H1 (cell line): ENCODE results near the gene SLC6A3. TPM values are rescaled to one million over a fixed set of nuclear protein-coding genes. Genes with fewer than 3 reads are reported as not detected.

Experiments
- CTCF ChIA-PET: fragments of 300-600 bp; sonication (Branson Sonifier 250); formaldehyde crosslinking; loops from one replicate; lab custom pipeline; 2021; ENCODE audit not compliant: partially characterized antibody; lab: Charles Lee
- POLR2A ChIA-PET: fragments of 300-600 bp; sonication (Branson Sonifier 250); formaldehyde crosslinking; loops from one replicate; lab custom pipeline; 2021; ENCODE audit warnings: inconsistent platforms; ENCODE audit not compliant: partially characterized antibody; lab: Charles Lee
- DNase-seq, 2 experiments: peaks; one replicate each; pipeline versions ENCODE4 v3.0.0 to v3.0.0-alpha.2; 2010 to 2022; ENCODE audit warnings: low spot score in 2 of 2, low read depth in 1 of 2, mixed read lengths in 1 of 2
- FAIRE-seq: peaks from 2 replicates; lab custom pipeline; 2011; peaks lifted over from hg19 to GRCh38; lab: Jason Lieb, UNC
- H2AFZ ChIP-seq: 2 replicates; pipeline ENCODE4 v1.8.1; 2012; ENCODE audit warnings: low read length, inconsistent platforms
- H2AK5ac ChIP-seq: 2 replicates; pipeline ENCODE4 v1.6.1; 2013; ENCODE audit warnings: low read depth, low read length
- H2BK120ac ChIP-seq: replicated peaks from 2 replicates; pipeline ENCODE3; 2013; ENCODE audit warnings: low read depth, low read length, inconsistent platforms
- H2BK12ac ChIP-seq: 2 replicates; pipeline ENCODE4 v1.6.1; 2013; ENCODE audit warnings: low read depth, low read length
- H2BK15ac ChIP-seq: 2 replicates; pipeline ENCODE4 v1.6.1; 2013; ENCODE audit warnings: low read length
- H2BK20ac ChIP-seq: 2 replicates; pipeline ENCODE4 v1.6.1; 2013; ENCODE audit warnings: low read length
- H2BK5ac ChIP-seq: 2 replicates; pipeline ENCODE4 v1.6.1; 2013; ENCODE audit warnings: low read depth, low read length
- H3K14ac ChIP-seq: 2 replicates; pipeline ENCODE4 v1.6.1; 2013; ENCODE audit warnings: inconsistent platforms; ENCODE audit not compliant: insufficient read length
- H3K18ac ChIP-seq: 2 replicates; pipeline ENCODE4 v1.6.1; 2013; ENCODE audit warnings: low read length; ENCODE audit errors: extremely low read depth
- H3K23ac ChIP-seq: 2 replicates; pipeline ENCODE4 v1.6.1; 2013; ENCODE audit warnings: inconsistent platforms; ENCODE audit not compliant: insufficient read length
- H3K23me2 ChIP-seq: 2 replicates; pipeline ENCODE4 v1.6.1; 2013; ENCODE audit warnings: low read depth, low read length
- H3K27ac ChIP-seq: 2 replicates; pipeline ENCODE4 v1.6.1; 2011; ENCODE audit warnings: low read depth, low read length, inconsistent platforms
- H3K27me3 ChIP-seq, 4 experiments: replicated peaks in 1 of 4; 1 replicate in 1 of 4; 2 replicates in 3 of 4; pipeline versions ENCODE4 v1.6.1 to v1.8.1; 2011 to 2013; ENCODE audit warnings: low read length in 3 of 4, mild to moderate bottlenecking in 3 of 4, inconsistent platforms in 2 of 4, mixed read lengths in 2 of 4, moderate library complexity in 1 of 4; ENCODE audit not compliant: control insufficient read depth in 3 of 4, insufficient read depth in 3 of 4; ENCODE audit errors: extremely low read depth in 1 of 4
- H3K36me3 ChIP-seq, 4 experiments: 2 replicates each; pipeline versions ENCODE4 v1.6.1 to v1.8.1; 2011 to 2013; ENCODE audit warnings: mild to moderate bottlenecking in 4 of 4, low read length in 3 of 4, moderate library complexity in 2 of 4, control low read depth in 1 of 4, inconsistent platforms in 1 of 4; ENCODE audit not compliant: insufficient read depth in 4 of 4, control insufficient read depth in 2 of 4
- H3K4ac ChIP-seq: replicated peaks from 2 replicates; pipeline ENCODE3; 2013; ENCODE audit warnings: low read length, low read depth, mixed read lengths, inconsistent platforms; ENCODE audit not compliant: insufficient read length
- H3K4me1 ChIP-seq, 4 experiments: replicated peaks in 1 of 4; 1 replicate in 1 of 4; 2 replicates in 3 of 4; pipeline versions ENCODE4 v1.6.1 to v1.8.1; 2011 to 2013; ENCODE audit warnings: low read length in 3 of 4, inconsistent platforms in 2 of 4, mixed read lengths in 1 of 4; ENCODE audit not compliant: insufficient read depth in 4 of 4, control insufficient read depth in 3 of 4
- H3K4me2 ChIP-seq, 2 experiments: 2 replicates each; pipeline versions ENCODE4 v1.6.1 to v1.8.1; 2011 to 2013; ENCODE audit warnings: low read depth in 2 of 2, low read length in 2 of 2, control low read depth in 1 of 2, inconsistent platforms in 1 of 2, mild to moderate bottlenecking in 1 of 2; ENCODE audit not compliant: insufficient read depth in 1 of 2
- H3K4me3 ChIP-seq, 4 experiments: fragments of 200-600, 300-600 bp in 1 of 4; sonication (generic), shearing (Covaris generic), sonication (Bioruptor Twin) in 1 of 4; 2 replicates each; pipeline versions ENCODE4 v1.5.1 to v1.8.1; 2011 to 2016; ENCODE audit warnings: low read length in 4 of 4, low read depth in 3 of 4, control low read depth in 2 of 4, inconsistent platforms in 2 of 4, mild to moderate bottlenecking in 2 of 4, mixed read lengths in 1 of 4, moderate library complexity in 1 of 4; ENCODE audit not compliant: insufficient read depth in 2 of 4; ENCODE audit errors: extremely low read depth in 1 of 4
- H3K56ac ChIP-seq: replicated peaks from 2 replicates; pipeline ENCODE3; 2013; ENCODE audit warnings: low read depth, mild to moderate bottlenecking, mixed read lengths, low read length, inconsistent platforms; ENCODE audit not compliant: insufficient read length
- H3K79me1 ChIP-seq: 2 replicates; pipeline ENCODE4 v1.6.1; 2013; ENCODE audit warnings: low read depth, low read length, control low read depth
- H3K79me2 ChIP-seq, 2 experiments: 2 replicates each; pipeline versions ENCODE4 v1.6.1 to v1.8.1; 2012 to 2013; ENCODE audit warnings: low read length in 2 of 2, mild to moderate bottlenecking in 2 of 2, inconsistent platforms in 1 of 2; ENCODE audit not compliant: insufficient read depth in 2 of 2, control insufficient read depth in 1 of 2
- H3K9ac ChIP-seq, 4 experiments: replicated peaks in 1 of 4; 1 replicate in 1 of 4; 2 replicates in 3 of 4; pipeline versions ENCODE4 v1.6.1 to v1.8.1; 2011 to 2013; ENCODE audit warnings: low read depth in 3 of 4, low read length in 3 of 4, control low read depth in 2 of 4, mild to moderate bottlenecking in 2 of 4, moderate library complexity in 2 of 4, inconsistent platforms in 1 of 4; ENCODE audit errors: extremely low read depth in 1 of 4
- H3K9me3 ChIP-seq, 2 experiments: 2 replicates each; pipeline versions ENCODE4 v1.6.1 to v1.8.1; 2012 to 2013; ENCODE audit warnings: mild to moderate bottlenecking in 2 of 2, moderate library complexity in 2 of 2, control low read depth in 1 of 2, inconsistent platforms in 1 of 2, low read depth in 1 of 2, low read length in 1 of 2, mixed read lengths in 1 of 2; ENCODE audit not compliant: insufficient read depth in 2 of 2
- H4K20me1 ChIP-seq, 2 experiments: replicated peaks in 1 of 2; 2 replicates each; pipeline versions ENCODE3 to v1.8.1; 2011 to 2013; ENCODE audit warnings: inconsistent platforms in 2 of 2, low read length in 2 of 2, mild to moderate bottlenecking in 1 of 2; ENCODE audit not compliant: insufficient read depth in 2 of 2, control insufficient read depth in 1 of 2
- H4K5ac ChIP-seq: 2 replicates; pipeline ENCODE4 v1.6.1; 2013; ENCODE audit warnings: low read length, low read depth, mixed read lengths, inconsistent platforms; ENCODE audit not compliant: insufficient read length
- H4K8ac ChIP-seq: 2 replicates; pipeline ENCODE4 v1.8.0; 2013; ENCODE audit warnings: mild to moderate bottlenecking, moderate library complexity, low read length, inconsistent platforms; ENCODE audit not compliant: insufficient read depth; ENCODE audit errors: extremely low read depth
- H4K91ac ChIP-seq: replicated peaks from 2 replicates; pipeline ENCODE3; 2013; ENCODE audit warnings: low read length, mixed read lengths, inconsistent platforms; ENCODE audit not compliant: insufficient read length
- CBX8 ChIP-seq: fragments of 300-800, 300-1000 bp; sonication (generic); IDR thresholded peaks from 2 replicates; pipeline ENCODE4 v1.7.1; 2016; ENCODE audit warnings: low read depth, low read length, borderline replicate concordance
- CEBPB ChIP-seq: IDR thresholded peaks from 2 replicates; pipeline ENCODE4 v1.6.1; 2012; ENCODE audit warnings: low read depth, low read length
- EGR1 ChIP-seq: IDR thresholded peaks from 2 replicates; pipeline ENCODE4 v1.6.1; 2011; ENCODE audit warnings: low read depth, low read length, borderline replicate concordance
- GTF2F1 ChIP-seq: IDR thresholded peaks from 2 replicates; pipeline ENCODE4 v1.6.1; 2012; ENCODE audit warnings: low read depth, low read length, improper control_type of control experiment, borderline replicate concordance
- MAFK ChIP-seq: IDR thresholded peaks from 2 replicates; pipeline ENCODE4 v1.6.1; 2012; ENCODE audit warnings: low read depth, mild to moderate bottlenecking, improper control_type of control experiment, low read length
- POLR2A ChIP-seq, 2 experiments: IDR thresholded peaks; 1 replicate in 1 of 2; 2 replicates in 1 of 2; pipeline ENCODE4 v1.6.1; 2011; ENCODE audit warnings: low read depth in 2 of 2, low read length in 2 of 2, mild to moderate bottlenecking in 2 of 2; ENCODE audit errors: control extremely low read depth in 1 of 2
- SRF ChIP-seq: IDR thresholded peaks from 2 replicates; pipeline ENCODE4 v1.6.1; 2011; ENCODE audit warnings: mild to moderate bottlenecking, low read depth, low read length, moderate library complexity
- TEAD4 ChIP-seq: IDR thresholded peaks from 2 replicates; pipeline ENCODE4 v1.6.1; 2012; ENCODE audit warnings: low read depth, low read length, inconsistent platforms, mixed read lengths
- WGBS, 2 experiments: shearing (Covaris generic) in 1 of 2; methylation state at CpG; one replicate each; pipeline versions ENCODE4 v1.1.6 to v1.1.7; 2013 to 2015; ENCODE audit warnings: low lambda C conversion rate in 2 of 2, mixed read lengths in 2 of 2, inconsistent platforms in 1 of 2, low coverage in 1 of 2, missing lambda C conversion rate in 1 of 2; ENCODE audit not compliant: insufficient replicate concordance in 2 of 2, insufficient coverage in 1 of 2, insufficient read length in 1 of 2; ENCODE audit errors: extremely low coverage in 1 of 2, missing lambda C conversion rate in 1 of 2; 5-methylcytosine and 5-hydroxymethylcytosine counted together
- polyA plus RNA-seq, 7 experiments: library from polyadenylated mRNA; depleted of rRNA in 3 of 7; stranded (reverse) in 5 of 7; unstranded in 2 of 7; fragments of >200 nt in 5 of 7; fragments of 200-250 nt in 2 of 7; gene quantifications; 1 replicate in 5 of 7; 2 replicates in 1 of 7; 4 replicates in 1 of 7; pipeline versions ENCODE4 v1.2.1 to v1.2.3, GENCODE V29; 2011 to 2013; ENCODE audit warnings: missing spikeins in 2 of 7, mixed read lengths in 2 of 7
- total RNA-seq: library from RNA; stranded (reverse); fragmentation: NEBNext Ultra II Directional; extraction: Animal tissue kit (Norgen Biotek cat#: 25700); gene quantifications from 2 replicates; pipeline ENCODE4 v1.2.1, GENCODE V29; 2021
- TF ChIP-seq, protein P1 (sequence below): IDR thresholded peaks from 2 replicates; pipeline ENCODE4 v1.6.1; 2011; ENCODE audit warnings: low read length, improper control_type of control experiment

The SLC6A3 gene
- total and polyA plus RNA-seq, 2 of the 8 experiments (the other 6 are each of a cell fraction or from before 2014, with no cell fraction given), result 0.48 to 0.91 TPM

DNA sequence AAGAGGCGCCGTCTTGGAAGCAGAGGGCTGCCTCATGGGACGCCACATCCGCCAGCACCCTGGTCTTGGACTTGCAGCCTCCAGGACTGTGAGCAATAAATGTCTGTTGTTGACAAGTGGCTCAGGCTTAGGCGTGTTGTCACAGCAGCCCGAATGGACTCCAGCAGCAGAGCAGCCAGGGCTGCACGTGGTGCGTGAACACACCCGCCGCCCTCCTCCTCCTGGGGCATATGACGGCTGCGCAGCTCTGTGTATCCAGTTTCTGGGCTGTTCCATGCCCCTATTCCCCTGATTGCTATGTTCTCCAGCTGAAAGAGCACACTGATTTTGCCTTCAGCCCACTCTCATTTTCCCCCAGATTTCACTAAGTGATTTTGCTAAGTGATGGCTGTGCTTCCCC lies 64.3 kb downstream of the SLC6A3 start:
- H3K79me1 ChIP-seq, result no peaks in the 10 kb centered on the region
- no peak overlapping the region for H3K14ac ChIP-seq
- no peak overlapping the region for H2BK15ac ChIP-seq
- H3K56ac ChIP-seq, result no peak overlapping the region
- POLR2A ChIA-PET, result interaction anchor here (0.5 to 1.5 kb wide), 7 partner anchors 10 to 194 kb away, joined by 3 to 4 read pairs (median 3); partner anchors contain the start of gene CLPTM1L
- DNase-seq (no peak), FAIRE-seq (no peak)
- no peak overlapping the region for H2AK5ac ChIP-seq
- TF ChIP-seq, protein P1, sequence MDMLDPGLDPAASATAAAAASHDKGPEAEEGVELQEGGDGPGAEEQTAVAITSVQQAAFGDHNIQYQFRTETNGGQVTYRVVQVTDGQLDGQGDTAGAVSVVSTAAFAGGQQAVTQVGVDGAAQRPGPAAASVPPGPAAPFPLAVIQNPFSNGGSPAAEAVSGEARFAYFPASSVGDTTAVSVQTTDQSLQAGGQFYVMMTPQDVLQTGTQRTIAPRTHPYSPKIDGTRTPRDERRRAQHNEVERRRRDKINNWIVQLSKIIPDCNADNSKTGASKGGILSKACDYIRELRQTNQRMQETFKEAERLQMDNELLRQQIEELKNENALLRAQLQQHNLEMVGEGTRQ, result no peak
- TF ChIP-seq POLR2A (IDR thresholded peaks at IDR 0.05; ENCODE audit: control extremely low read depth in 1 of 2, low read depth in 2 of 2, low read length in 2 of 2) (no peak), MAFK (no peak), CEBPB (no peak), GTF2F1 (no peak), TEAD4 (no peak), EGR1 (no peak), SRF (no peak), CBX8 (no peak)
- no peak overlapping the region for H3K4ac ChIP-seq
- H4K8ac ChIP-seq, result no peak overlapping the region; the same call in 1 of the 2 replicates
- H3K9ac ChIP-seq, result no peak overlapping the region
- peaks cover 0 to 5% of the 10 kb centered on the region in 2 experiments for H4K20me1 ChIP-seq
- no peak overlapping the region for H2BK20ac ChIP-seq
- H3K23me2 ChIP-seq, result peaks cover 3% of the 10 kb centered on the region; the same call in 1 of the 2 replicates
- H2BK5ac ChIP-seq, result no peak overlapping the region
- peaks cover 1 to 34% (median 30%) of the 10 kb centered on the region in 4 experiments for H3K27me3 ChIP-seq
- H3K9me3 ChIP-seq, result peaks cover 5 to 10% of the 10 kb centered on the region in 2 experiments; a peak in 3 of 4 replicates
- no peaks in the 10 kb centered on the region for H3K79me2 ChIP-seq
- H3K27ac ChIP-seq, result no peak overlapping the region
- H3K36me3 ChIP-seq, result no peaks in the 10 kb centered on the region
- H3K4me1 ChIP-seq, result peaks cover 0 to 12% (median 8%) of the 10 kb centered on the region in 4 experiments; a peak in 6 of 7 replicates
- CTCF ChIA-PET, result interaction anchor here (0.6 to 4.0 kb wide), 34 partner anchors 10 to 371 kb away, joined by 3 to 31 read pairs (median 4); no protein-coding TSS in a partner anchor
- no peak overlapping the region for H4K5ac ChIP-seq
- H3K4me2 ChIP-seq, result peak overlapping the region; percentile 44 to 53
- H2BK12ac ChIP-seq, result peak overlapping the region; percentile 14; the same call in 1 of the 2 replicates
- H2AFZ ChIP-seq, result no peak overlapping the region
- 79% methylated on average over 12 of the region's 12 CpGs; no CpG with 5 or more reads in 1 of the 2 experiments for WGBS, 2 experiments
- H3K4me3 ChIP-seq, result no peak overlapping the region
- H3K23ac ChIP-seq, result no peak overlapping the region
- no peak overlapping the region for H4K91ac ChIP-seq
- H3K18ac ChIP-seq, result no peak overlapping the region
- no peak overlapping the region for H2BK120ac ChIP-seq
